Adrenal gland (tissue), 5 donors: Measurements from ENCODE around the gene CTPS2.

Source experiments
- CTCF ChIP-seq, 6 experiments: fragments of 450-650 bp in 4 of 6; fragments of 200-600 bp in 2 of 6; sonication (generic) in 1 of 6; IDR thresholded peaks; 1 replicate in 5 of 6; 2 replicates in 1 of 6; pipeline versions ENCODE4 v1.5.1 to v1.8.0; 2016 to 2021; ENCODE audit warnings: antibody characterized with exemption in 6 of 6, mild to moderate bottlenecking in 2 of 6, moderate library complexity in 1 of 6
- POLR2A ChIP-seq, 2 donors: fragments of 450-650 bp; IDR thresholded peaks; one replicate each; pipeline ENCODE4 v1.6.1; 2017; ENCODE audit warnings: antibody characterized with exemption in 2 of 2, mild to moderate bottlenecking in 2 of 2, moderate library complexity in 1 of 2
- donor health status: DM: no; HTN: no; CAD: no.

GRCh38 chrX:16559206-16559619 lies 153.3 kb downstream of the CTPS2 start:
- TF ChIP-seq CTCF (IDR thresholded peaks at IDR 0.05) = no peak
- TF ChIP-seq POLR2A (IDR thresholded peaks at IDR 0.05) = no peak
